Stimulated activated CD4-positive, alpha-beta T cell treated with anti-CD3 and anti-CD28 coated beads, Interleukin-12 subunit alpha, Interleukin-12 subunit beta, amount 100 ng/mL, for 4 hours (primary cell): ENCODE results near the gene PSEN2.
A peak's percentile ranks its signal among the peaks of the same experiment; 100 is the strongest.
"Not testable (repeated sequence)": the region's sequence is repeated elsewhere in the genome, so short reads cannot be mapped to it uniquely, and the experiment has no call there.

ENCODE experiments used
- DNase-seq: peaks from one replicate; pipeline ENCODE4 v3.0.0-alpha.2; 2020

The PSEN2 gene

DNA sequence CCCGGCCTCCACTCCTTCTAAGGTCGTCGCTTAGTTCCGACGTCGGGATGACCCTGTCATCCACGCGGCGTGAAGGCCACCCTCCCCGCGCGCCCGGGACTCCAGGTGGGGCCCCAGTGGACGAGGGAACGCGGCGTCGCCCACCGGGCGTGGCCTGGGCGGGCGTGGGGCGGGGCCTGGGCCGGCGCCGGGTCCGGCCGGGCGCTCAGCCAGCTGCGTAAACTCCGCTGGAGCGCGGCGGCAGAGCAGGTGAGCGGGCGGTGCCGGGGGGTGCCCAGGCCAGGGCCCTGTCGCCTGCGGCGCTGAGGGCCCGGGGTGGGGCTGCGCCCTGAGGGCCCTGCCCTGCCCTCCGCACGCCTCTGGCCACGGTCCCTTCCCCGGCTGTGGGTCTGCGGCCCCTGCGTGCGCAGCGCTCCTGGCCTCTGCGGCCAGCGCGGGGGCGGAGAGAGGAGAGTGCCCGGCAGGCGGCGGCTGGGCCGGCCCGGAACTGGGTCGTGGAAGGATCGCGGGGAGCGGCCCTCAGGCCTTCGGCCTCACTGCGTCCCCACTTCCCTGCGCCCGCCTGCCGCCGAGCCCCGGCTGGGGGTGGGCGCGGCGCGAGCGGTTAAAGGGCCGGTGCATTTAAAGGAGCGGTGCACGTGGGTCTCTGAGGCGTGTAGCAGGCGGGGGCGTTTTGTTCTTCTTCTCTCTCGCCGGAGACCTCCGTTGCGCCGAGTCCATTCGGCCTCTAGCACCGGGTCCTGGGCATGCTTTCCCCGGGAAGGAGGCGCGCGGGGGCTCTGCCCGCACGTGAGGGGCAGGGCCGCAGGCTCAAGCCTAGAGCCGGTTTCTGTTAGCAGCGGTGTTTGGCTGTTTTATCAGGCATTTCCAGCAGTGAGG is at the start of gene PSEN2:
PSEN2 (plus strand) TSS at position 216 of the 879 bp plus-strand sequence. CDS start 11,292 bp downstream, outside the sequence.
- DNase-seq = peak; percentile 57

GRCh38 chr1:226820941-226821718 is 49.3 kb upstream of the PSEN2 start:
- no peak for DNase-seq

- DNase-seq = no peak
Measured at GRCh38 chr1:226821719-226822085, 48.7 kb upstream of the PSEN2 start.

DNA sequence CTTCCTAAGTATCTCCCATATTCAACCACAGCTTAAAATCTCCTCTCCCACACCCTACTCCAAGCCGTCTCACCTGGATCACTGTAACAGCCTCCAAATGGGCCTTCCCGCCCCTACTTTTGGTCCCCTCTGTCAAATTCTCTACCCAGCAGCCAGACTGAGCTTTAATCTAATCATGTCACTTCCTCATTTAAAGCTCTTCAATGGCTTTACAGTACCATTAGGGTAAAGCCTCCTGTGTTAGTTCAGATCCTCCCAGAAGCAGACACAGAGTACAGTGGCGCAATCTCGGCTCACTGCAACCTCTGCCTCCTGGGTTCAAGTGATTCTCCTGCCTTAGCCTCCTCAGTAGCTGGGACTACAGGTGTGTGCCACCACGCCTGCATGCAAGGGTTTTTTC is 46.8 kb upstream of the PSEN2 start:
- no peak for DNase-seq

DNA sequence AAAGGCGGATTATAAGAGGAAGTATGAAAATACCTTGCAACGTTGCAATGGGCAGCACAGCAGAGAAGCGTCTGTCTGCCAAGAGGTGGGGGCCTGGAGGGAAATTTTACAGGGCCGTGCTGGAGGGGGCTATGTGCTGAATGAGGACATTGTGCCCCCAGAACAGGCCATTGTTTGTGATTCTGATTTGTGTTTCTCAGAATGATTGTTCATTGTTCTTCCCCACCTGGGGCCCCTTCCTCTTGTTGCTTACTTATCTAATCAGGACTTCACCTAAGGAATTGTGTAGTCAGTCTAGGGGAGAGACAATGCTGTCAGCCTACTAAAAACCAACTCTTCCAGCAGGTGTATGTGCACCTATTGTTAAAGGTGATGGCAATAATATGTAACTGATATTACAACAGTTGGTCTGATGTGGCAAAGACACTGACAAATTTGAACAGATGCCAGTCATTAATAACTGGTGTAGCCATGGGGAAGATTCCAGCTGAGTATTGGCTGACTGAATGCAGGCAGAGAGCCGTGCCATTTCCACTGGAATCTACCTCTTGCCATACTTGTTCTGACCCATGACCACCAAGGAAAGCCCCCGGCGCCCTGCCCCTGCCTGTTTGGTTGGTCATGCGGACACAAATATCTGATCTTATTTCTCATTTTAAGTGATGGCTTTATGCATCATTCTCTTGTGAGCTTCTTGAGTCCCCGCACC is 45.2 kb upstream of the PSEN2 start:
- DNase-seq = no peak

GRCh38 chr1:226825746-226826100 is 44.7 kb upstream of the PSEN2 start:
- DNase-seq = no peak

DNA sequence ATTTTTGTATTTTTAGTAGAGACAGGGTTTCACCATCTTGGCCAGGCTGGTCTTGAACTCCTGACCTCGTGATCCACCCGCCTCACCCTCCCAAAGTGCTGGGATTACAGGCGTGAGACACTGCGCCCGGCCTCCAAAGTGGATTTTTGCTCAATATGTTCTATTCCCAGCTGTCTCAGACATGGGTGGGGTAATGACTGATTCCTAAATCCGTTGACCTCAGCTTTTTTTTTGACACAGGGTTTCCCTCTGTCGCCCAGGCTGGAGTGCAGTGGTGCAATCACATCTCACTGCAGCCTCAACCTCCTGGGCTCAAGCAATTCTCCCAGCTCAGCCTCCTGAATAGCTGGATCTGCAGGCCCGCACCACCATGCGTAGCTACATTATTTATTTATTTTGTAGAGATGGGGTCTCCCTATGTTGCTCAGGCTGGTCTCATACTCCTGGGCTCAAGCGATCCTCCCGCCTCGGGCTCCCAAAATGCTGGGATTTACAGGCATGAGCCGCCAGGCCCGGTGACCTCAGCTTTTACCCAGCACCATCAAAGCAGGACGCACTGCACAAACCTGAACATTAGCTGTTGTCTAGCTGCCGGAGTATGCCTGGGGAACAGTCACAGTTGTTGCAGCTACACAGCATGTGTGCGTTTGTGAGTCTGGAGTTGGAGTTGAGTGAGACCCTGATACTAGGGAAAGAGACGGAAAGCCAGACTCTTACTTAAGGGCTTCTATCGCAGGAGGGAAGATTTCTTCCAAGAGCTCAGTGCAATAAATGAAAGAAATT is 43.7 kb upstream of the PSEN2 start:
- DNase-seq = no peak

DNA sequence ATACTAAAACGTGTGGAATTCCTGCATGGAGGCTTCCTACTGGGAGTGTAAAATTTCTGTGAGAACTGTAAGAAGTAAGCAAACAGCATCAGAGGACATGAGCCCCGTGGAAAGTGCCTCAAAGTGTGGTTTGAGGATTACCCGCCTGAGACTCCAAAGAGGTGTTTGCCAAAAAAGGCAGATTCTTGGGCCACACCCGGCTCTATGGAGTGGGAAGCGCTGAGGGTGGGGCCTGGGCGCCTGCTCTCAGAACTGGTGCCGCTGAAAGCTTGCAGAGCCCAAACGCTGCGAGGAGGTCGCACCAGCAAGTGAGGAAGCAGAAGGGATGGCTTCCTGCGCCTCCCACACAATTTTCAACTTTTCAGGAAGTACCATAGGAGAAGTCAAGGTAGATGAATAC is 43.0 kb upstream of the PSEN2 start:
- DNase-seq = peak; percentile 16

DNA sequence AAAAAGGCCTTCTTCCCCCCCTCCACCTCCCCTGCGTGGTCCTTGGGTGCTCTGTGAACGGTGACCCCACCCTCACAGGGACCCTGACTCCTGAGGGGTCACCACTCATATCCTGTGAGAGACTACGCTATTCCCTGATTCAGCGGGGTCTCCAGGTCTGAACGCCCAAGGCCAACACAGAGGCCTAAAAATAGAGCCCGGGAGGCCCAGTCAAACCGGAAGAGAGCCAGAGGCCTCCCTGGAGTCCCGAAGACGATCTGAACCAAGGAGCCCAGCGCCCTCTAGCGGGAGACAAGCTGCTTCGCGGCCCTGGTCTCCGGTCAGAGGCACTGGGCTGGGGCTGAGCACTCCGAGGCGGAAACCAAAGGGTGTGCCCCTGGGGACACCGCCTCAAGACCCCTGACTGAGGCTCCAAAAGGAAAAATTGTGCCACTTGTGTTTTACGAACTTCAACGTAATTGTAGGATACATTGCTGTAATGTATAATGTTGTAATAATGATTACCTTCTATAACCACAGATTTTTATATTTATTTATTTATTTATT is 42.4 kb upstream of the PSEN2 start:
- peak; percentile 96 for DNase-seq

GRCh38 chr1:226829105-226829504 is 41.3 kb upstream of the PSEN2 start:
- DNase-seq = no peak

- no peak for DNase-seq
Measured at GRCh38 chr1:226831953-226832352, 38.5 kb upstream of the PSEN2 start.

DNA sequence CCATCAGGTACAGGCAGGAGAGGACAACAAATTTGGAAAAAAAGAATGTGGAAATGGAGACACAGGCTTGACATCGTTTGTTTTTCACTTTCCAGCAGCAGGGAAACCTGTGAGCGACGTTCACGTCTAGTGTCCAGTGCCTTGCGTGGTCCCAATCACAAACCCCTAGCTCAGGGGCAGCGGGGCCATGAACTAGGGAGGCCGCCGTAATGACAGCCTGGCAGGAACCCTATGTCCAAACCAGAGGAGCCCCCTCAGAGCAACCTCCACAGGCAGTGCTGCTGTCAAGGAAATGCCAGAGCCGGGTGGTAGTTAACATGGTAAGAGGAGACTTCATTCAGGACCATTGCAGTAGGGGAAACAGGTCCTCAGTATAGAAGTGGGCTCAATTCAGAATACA is 37.8 kb upstream of the PSEN2 start:
- DNase-seq = no peak

GRCh38 chr1:226834179-226834578 is 36.2 kb upstream of the PSEN2 start:
- DNase-seq = not testable (repeated sequence)

- not testable (repeated sequence) for DNase-seq
Measured at GRCh38 chr1:226835396-226835795, 35.0 kb upstream of the PSEN2 start.

- DNase-seq = not testable (repeated sequence)
Measured at GRCh38 chr1:226837966-226838365, 32.5 kb upstream of the PSEN2 start.

GRCh38 chr1:226838456-226838855 is 32.0 kb upstream of the PSEN2 start:
- DNase-seq = no peak

GRCh38 chr1:226845624-226846023 is 24.8 kb upstream of the PSEN2 start:
- no peak for DNase-seq

- no peak for DNase-seq
Measured at GRCh38 chr1:226846786-226847185, 23.6 kb upstream of the PSEN2 start.

- not testable (repeated sequence) for DNase-seq
Measured at GRCh38 chr1:226854548-226854947, 15.9 kb upstream of the PSEN2 start.

GRCh38 chr1:226862890-226863289 is 7.5 kb upstream of the PSEN2 start:
- no peak for DNase-seq

DNA sequence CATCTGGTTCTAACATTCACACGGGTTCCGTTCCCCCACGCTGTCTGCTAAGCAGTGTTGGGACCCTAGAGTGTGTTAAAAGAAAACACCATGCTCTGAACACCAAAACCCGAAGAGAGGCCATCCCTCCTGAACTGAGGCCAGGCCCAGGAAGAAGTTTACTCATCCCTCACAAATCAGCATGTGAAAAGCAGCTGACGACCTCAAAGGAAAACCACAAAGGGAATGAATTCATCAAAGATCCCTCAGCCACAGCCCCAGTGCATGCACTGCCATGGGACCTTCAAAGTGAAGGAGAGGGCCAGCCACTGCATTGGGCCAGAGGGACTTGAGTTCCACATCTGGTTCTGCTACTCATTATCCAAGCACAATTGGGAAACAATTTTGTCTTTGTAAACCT is 7.0 kb upstream of the PSEN2 start:
- no peak for DNase-seq

GRCh38 chr1:226864311-226864710 is 6.1 kb upstream of the PSEN2 start:
- no peak for DNase-seq
